ENCODE data around the gene C6orf120. TPM values are rescaled to one million over a fixed set of nuclear protein-coding genes. Genes with fewer than 3 reads are reported as not detected.

C6orf120 gene
- total and polyA plus RNA-seq, 2 of the 13 experiments (the other 11 are each of a cell fraction or from before 2014, with no cell fraction given), result 21.7 to 29.9 TPM

DNA sequence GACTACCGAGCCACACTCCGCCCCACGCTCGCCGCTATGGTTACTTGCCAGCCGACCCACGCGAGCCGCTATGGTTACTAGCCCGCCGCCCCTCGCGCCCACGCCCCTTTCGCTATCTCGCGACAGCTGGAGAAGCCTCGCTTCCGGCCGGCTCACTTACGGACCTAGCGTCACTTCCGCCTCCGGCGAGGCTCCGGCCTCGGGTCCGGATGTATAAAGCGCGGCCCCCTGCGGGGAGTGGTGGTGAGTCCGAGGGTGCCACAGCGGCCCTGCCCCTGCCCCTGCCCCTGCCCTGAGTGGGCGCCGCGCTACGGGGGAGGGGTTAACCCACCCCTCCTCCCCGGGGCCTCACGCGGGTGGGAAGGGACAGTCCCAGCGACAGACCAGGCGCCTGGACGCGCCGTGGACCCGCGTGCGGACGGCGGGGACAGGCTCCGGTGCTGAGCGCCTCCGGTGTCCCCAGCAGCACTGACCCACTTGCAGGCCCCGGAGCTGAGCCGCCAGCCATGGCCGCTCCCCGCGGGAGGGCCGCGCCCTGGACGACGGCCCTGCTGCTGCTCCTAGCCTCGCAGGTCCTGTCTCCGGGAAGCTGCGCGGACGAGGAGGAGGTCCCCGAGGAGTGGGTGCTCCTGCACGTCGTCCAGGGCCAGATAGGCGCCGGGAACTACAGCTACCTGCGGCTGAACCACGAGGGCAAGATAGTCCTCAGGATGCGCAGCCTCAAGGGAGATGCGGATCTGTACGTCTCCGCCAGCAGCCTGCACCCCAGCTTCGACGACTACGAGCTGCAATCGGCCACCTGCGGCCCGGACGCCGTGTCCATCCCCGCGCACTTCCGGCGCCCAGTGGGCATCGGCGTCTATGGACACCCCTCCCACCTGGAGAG is at the start of gene C6orf120, which contains the start of gene WDR27 (continued):
- TF ChIP-seq, protein P1, sequence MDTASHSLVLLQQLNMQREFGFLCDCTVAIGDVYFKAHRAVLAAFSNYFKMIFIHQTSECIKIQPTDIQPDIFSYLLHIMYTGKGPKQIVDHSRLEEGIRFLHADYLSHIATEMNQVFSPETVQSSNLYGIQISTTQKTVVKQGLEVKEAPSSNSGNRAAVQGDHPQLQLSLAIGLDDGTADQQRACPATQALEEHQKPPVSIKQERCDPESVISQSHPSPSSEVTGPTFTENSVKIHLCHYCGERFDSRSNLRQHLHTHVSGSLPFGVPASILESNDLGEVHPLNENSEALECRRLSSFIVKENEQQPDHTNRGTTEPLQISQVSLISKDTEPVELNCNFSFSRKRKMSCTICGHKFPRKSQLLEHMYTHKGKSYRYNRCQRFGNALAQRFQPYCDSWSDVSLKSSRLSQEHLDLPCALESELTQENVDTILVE (CRISPR knock-in tag; IDR thresholded peaks at IDR 0.05), result peak; percentile 94
- TF ChIP-seq STAG1 (CRISPR knock-in tag; IDR thresholded peaks at IDR 0.05) (no peak), GATAD1 (CRISPR knock-in tag; IDR thresholded peaks at IDR 0.05) (peak; percentile 97), ZFP36 (IDR thresholded peaks at IDR 0.05; ENCODE audit: borderline replicate concordance, low read depth, low read length, partially characterized antibody) (no peak), TOE1 (CRISPR knock-in tag; IDR thresholded peaks at IDR 0.05) (0 out of 2 replicates have a peak, but pooled peaks have one; percentile 25), PCBP1 (IDR thresholded peaks at IDR 0.05; ENCODE audit: borderline replicate concordance, low read depth, low read length) (peak; percentile 91; the same call in 1 of the 2 replicates), MED8 (CRISPR knock-in tag; IDR thresholded peaks at IDR 0.05; ENCODE audit: insufficient replicate concordance) (no peak), ZFP1 (CRISPR knock-in tag; IDR thresholded peaks at IDR 0.05) (peak; percentile 88; the same call in 1 of the 2 replicates), TFDP1 (CRISPR knock-in tag; IDR thresholded peaks at IDR 0.05; ENCODE audit: borderline replicate concordance) (peak; percentile 88), GTF3A (CRISPR knock-in tag; conservative IDR thresholded peaks at IDR 0.05) (peak; percentile 91; the same call in 1 of the 2 replicates), NKX3-1 (CRISPR knock-in tag; IDR thresholded peaks at IDR 0.05) (peak; percentile 58; the same call in 1 of the 2 replicates), ZNF235 (CRISPR knock-in tag; IDR thresholded peaks at IDR 0.05; ENCODE audit: borderline replicate concordance) (no peak; the same call in none of the 2 replicates), ZNF431 (CRISPR knock-in tag; IDR thresholded peaks at IDR 0.05; ENCODE audit: borderline replicate concordance, low read depth) (peak; percentile 99), MED13 (CRISPR knock-in tag; IDR thresholded peaks at IDR 0.05) (peak; percentile 76; the same call in 1 of the 2 replicates), ZNF766 (CRISPR knock-in tag; IDR thresholded peaks at IDR 0.05; ENCODE audit: borderline replicate concordance) (no peak; the same call in 1 of the 2 replicates), ZNF260 (CRISPR knock-in tag; IDR thresholded peaks at IDR 0.05; ENCODE audit: borderline replicate concordance, low read depth) (no peak), FOXA3 (CRISPR knock-in tag; IDR thresholded peaks at IDR 0.05) (peak; percentile 70), ZBTB7A (CRISPR knock-in tag; IDR thresholded peaks at IDR 0.05) (peak; percentile 76), SCMH1 (CRISPR knock-in tag; IDR thresholded peaks at IDR 0.05; ENCODE audit: borderline replicate concordance) (no peak), ZNF275 (CRISPR knock-in tag; IDR thresholded peaks at IDR 0.05; ENCODE audit: borderline replicate concordance) (0 out of 2 replicates have a peak, but pooled peaks have one; percentile 94), POGZ (CRISPR knock-in tag; IDR thresholded peaks at IDR 0.05) (peak; percentile 96), ZZZ3 (CRISPR knock-in tag; IDR thresholded peaks at IDR 0.05; ENCODE audit: borderline replicate concordance) (peak; percentile 82; the same call in 1 of the 2 replicates), ZNF121 (CRISPR knock-in tag; IDR thresholded peaks at IDR 0.05) (peak; percentile 54; the same call in 1 of the 2 replicates)
